HL-60 (cell line): ENCODE results near the gene TCTN3.
"Not testable (repeated sequence)": the region's sequence is repeated elsewhere in the genome, so short reads cannot be mapped to it uniquely, and the experiment has no call there.

Source experiments
- DNase-seq, 2 experiments: peaks; one replicate each; pipeline ENCODE4 v3.0.0-alpha.2; 2010 to 2020; ENCODE audit warnings: low read depth in 1 of 2, low spot score in 1 of 2
- H3K27ac ChIP-seq: fragments of 250-450 bp; sonication (Bioruptor Pico); replicated peaks from 2 replicates; pipeline ENCODE4 v1.5.1; 2020; ENCODE audit warnings: mild to moderate bottlenecking, moderate library complexity
- H3K27me3 ChIP-seq: fragments of 250-450 bp; sonication (Bioruptor Pico); 2 replicates; pipeline ENCODE4 v1.5.1; 2021; ENCODE audit warnings: mild to moderate bottlenecking, moderate library complexity; ENCODE audit not compliant: insufficient read depth, poor library complexity, severe bottlenecking
- H3K4me3 ChIP-seq: replicated peaks from 2 replicates; pipeline ENCODE4 v1.5.1; 2011; ENCODE audit warnings: mild to moderate bottlenecking, control low read depth, low read length; ENCODE audit not compliant: insufficient read depth
- CTCF ChIP-seq: IDR thresholded peaks from one replicate; pipeline ENCODE4 v1.5.1; 2011; ENCODE audit warnings: low read length, control low read depth, inconsistent platforms; ENCODE audit not compliant: insufficient read depth
- GABPA ChIP-seq: IDR thresholded peaks from 2 replicates; pipeline ENCODE4 v1.6.1; 2012; ENCODE audit warnings: low read depth
- POLR2AphosphoS5 ChIP-seq: IDR thresholded peaks from 2 replicates; pipeline ENCODE4 v1.6.1; 2012; ENCODE audit warnings: low read depth
- REST ChIP-seq: IDR thresholded peaks from 2 replicates; pipeline ENCODE4 v1.6.1; 2012; ENCODE audit warnings: low read depth; ENCODE audit not compliant: insufficient replicate concordance
- SPI1 ChIP-seq: IDR thresholded peaks from 2 replicates; pipeline ENCODE4 v1.6.1; 2012; ENCODE audit warnings: low read depth, mild to moderate bottlenecking, borderline replicate concordance

Gene TCTN3

GRCh38 chr10:95626500-95626899 is 67.2 kb downstream of the TCTN3 start:
- Histone ChIP-seq H3K27me3 (no peaks in the 10 kb centered on the region), H3K27ac (no peak overlapping the region), H3K4me3 (no peak overlapping the region)
- TF ChIP-seq GABPA (no peak), CTCF (no peak), POLR2AphosphoS5 (no peak), REST (no peak), SPI1 (no peak)
- DNase-seq: no peak

GRCh38 chr10:95620415-95620814 is 73.3 kb downstream of the TCTN3 start:
- not testable (repeated sequence) for H3K4me3 ChIP-seq, DNase-seq, H3K27ac ChIP-seq, H3K27me3 ChIP-seq

- H3K27me3 ChIP-seq: no peaks in the 10 kb centered on the region
- no peak for DNase-seq
- TF ChIP-seq SPI1: no peak
- no peak for TF ChIP-seq CTCF
- no peak for TF ChIP-seq REST
- TF ChIP-seq POLR2AphosphoS5: no peak
- no peak for TF ChIP-seq GABPA
- no peak overlapping the region for H3K4me3 ChIP-seq
- H3K27ac ChIP-seq: no peak overlapping the region
Measured at GRCh38 chr10:95618101-95618500, 75.6 kb downstream of the TCTN3 start.

- Histone ChIP-seq H3K27me3 (no peaks in the 10 kb centered on the region), H3K27ac (no peak overlapping the region), H3K4me3 (no peak overlapping the region)
- TF ChIP-seq CTCF: no peak
- no peak for TF ChIP-seq GABPA
- no peak for TF ChIP-seq POLR2AphosphoS5
- TF ChIP-seq REST: no peak
- no peak for TF ChIP-seq SPI1
- no peak for DNase-seq
Measured at GRCh38 chr10:95616446-95616845, 77.3 kb downstream of the TCTN3 start.
